Dermis microvascular lymphatic vessel endothelial cell (primary cell): ENCODE data around the gene TSG101. TPM values are rescaled to one million over a fixed set of nuclear protein-coding genes. Genes with fewer than 3 reads are reported as not detected.

ENCODE experiments used
- DNase-seq, 2 donors: peaks; one replicate each; pipeline versions ENCODE4 v3.0.0 to v3.0.0-alpha.2; 2010; ENCODE audit warnings: low read depth in 2 of 2
- total RNA-seq: library from RNA; depleted of rRNA; stranded (reverse); fragments of >200 nt; gene quantifications from 2 replicates; pipeline ENCODE4 v1.2.1, GENCODE V29; 2014

TSG101 gene
- total RNA-seq, 1 donor from 2014 or later: 43.9 TPM

DNA sequence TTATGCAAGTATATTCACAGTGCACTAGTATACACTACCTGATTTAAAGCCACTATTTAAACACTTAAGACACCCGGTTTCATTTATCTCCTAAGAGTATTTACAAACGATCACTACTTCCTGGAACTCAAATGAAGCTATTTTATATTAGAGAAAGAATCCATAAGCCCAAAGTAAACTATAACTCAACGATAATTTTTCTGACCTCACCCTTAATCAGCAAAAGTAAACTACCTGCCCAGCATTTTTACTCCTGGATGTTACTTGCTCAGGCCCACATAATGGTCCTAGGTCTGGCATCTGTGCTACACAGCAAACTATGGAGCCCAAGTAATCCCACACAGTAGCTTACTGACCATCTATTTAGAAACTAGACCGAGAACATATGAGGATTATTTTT lies 33.4 kb downstream of the TSG101 start:
- no peak for DNase-seq

DNA sequence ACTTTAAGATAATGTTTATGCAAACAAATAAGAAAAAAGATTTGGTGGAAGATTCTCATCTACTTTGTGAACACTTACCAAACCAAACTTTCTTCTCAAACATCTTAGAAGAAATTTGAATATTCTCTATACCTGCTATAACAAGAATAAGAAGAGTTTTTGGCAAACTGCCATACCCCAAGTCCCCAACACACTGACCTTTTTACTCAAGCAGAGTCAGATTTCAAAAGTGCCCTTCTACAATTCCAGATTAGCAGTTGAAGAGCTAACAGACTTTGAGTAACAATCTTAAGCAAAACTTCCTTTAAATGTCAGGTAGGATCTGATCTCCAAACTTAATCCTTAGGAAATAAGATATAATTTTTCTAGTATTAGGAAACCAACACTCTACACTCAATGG lies 33.9 kb downstream of the TSG101 start:
- no peak for DNase-seq

DNA sequence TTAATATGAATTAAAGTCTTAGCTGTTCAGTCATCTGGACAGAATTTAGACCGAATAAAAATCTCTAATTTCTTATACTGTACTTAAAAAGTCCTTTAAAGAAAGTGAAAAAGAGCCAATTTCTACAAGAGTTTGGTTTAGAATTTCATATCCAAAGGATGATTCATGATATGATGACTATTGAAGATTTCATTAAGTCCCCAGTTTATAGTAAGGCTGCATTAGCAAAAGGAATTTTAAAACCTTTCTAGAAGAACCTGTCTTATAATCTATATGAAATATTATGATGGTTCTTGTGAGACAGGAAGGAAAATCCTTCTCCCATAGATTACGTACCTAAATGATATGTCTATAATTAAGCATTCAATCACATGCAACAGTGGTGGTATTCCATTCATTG lies 34.8 kb downstream of the TSG101 start:
- DNase-seq: no peak

DNA sequence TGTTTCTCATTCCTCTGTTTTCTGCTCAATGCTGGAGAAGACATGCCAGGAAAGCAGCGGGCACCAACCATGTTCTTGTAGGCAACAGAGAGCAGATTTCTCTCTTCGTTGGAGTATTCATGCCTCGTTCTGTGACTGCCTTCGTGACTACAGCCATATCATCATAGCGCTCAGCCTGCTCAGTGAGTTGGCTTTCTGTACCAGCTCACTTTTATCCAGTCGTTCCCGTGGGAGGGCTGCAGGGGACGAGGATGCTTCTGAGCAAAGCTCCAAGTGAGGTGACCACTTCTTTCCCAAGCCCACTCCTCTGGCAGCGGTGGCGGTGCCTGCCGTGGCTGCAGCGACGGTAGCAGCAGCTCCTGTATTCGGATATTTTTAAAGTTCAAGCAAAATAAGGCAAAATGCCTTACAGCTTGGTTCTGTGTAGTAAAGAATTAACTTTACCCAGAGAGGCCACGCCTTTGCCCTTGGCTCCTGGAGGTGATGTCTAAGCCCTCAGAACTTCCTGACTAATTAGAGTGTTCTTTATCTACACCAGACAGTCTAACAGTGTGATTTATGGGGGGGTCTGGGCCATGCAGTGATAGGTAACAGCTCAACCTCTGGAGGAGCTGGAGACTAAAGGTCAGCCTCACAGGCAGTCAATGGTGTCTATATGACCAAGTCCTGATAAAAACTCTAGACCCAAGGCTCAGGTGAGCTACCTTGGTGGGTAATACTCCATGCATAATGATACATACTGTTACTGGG lies 35.8 kb downstream of the TSG101 start:
- no peak for DNase-seq

DNA sequence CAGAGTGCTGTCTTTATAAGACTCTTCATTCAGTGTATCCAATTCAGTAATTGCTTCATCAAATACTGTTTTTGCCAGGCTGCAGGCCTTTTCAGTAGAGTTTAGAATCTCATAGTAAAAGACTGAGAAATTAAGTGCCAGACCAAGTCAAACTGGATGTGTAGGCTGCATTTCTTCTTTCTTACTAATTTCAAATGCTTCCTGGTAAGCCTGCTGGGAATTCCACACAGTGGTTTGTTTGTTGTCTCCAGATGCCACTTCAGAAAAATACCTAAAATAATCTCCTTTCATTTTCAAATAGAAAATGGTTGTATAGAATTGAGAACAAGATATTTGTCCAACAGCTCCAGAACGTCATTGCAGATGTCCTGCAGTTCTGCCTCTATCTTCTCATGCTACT lies 36.4 kb downstream of the TSG101 start:
- DNase-seq: no peak

DNA sequence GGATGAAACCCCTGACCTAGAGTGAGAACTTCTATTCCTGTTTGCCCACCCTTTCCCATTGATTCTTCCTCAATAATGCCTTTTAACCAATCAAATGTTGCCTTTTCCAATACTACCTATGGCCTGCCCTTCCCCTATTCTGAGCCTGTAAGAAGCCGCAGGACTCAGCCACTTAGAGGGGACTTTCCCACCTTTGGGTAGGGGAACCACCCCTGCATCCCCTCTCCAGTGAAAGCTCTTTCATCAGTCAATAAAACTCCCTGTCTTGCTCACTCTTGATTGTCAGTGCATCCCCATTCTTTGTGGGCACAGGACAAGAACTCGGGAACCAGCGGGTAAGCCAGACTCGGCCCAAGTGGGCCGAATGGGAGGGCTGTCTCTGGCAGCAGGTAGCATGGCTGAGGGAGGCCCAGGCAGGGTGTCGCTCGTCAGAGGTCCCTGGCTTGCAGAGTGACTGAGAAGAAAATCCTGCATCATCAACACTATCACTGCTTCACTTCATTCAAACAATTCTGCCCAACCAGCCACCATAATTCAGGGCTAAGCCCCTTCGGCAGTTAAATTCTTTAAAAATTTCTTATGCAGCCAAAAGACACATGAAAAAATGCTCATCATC lies 40.7 kb downstream of the TSG101 start:
- no peak for DNase-seq

DNA sequence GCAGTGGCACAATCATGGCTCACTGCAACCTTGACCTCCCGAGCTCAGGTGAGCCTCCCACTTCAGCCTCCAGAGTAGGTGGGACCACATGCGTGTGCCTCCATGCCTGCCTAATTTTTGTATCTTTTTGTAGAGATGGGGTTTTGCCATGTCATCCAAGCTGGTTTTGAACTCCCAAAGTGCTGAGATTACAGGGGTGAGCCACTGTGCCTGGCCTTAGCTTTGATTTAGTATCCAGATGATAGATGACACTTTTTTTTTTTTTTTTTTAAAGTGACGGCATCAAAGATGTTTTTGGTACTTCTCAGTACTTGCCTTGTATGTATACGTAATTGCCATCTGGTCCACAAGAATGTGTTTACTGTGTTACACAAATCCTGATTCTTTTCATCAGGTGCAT lies 47.7 kb downstream of the TSG101 start:
- DNase-seq: no peak

DNA sequence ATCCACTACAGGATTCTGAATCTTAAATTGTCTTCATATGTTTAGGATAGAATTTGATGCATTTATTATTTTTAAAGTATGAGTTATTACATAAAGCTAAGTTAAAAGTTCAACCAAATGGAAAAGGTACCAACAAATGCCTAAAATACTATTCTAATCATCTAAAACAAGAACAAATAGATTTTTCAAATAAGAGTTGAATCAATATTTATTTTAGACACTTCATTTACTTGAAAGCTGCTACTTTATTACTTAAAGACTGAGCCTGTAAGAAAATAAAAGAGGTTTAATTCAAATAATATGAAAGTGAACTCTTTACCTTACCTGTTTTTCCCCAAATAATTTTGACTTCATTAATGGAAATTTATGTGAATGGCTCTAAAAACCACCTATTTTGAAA lies 54.2 kb downstream of the TSG101 start:
- DNase-seq: no peak

DNA sequence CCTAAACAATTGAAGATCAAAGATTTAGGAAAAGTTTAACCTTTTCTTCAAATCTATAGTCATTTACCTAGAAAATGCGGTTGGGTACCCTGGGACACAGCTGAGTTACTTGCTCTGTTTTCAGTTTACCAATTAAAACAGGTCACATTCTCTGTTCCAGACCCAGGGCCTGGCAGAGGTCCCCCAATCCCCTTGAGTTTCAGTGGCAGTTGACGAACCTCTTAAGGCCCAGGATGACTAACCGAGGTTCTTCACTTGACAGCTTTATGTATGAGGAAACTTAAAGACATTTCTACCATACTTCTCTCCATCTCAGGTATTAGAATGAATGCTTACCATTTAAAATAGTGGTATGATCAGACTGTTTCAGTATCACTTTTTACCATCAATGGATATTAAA lies 54.7 kb downstream of the TSG101 start:
- no peak for DNase-seq

DNA sequence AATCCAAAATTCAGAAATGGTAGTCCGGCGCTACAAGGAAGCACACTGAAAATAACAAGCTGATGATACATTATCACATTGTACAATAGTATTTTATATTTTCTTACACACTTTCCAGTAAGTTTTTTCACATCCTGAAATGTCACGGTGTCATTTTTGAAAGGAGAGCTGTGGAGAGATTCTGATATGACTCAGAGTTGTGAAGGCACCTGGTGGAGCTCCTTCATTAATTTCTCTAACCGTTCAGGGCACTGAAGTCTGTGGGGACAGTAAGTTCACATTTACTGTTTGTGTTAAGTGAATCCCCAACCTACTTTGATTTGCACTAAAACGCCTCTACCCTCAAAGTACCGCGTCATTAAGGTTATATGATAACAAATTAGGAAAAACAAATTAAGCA lies 57.8 kb downstream of the TSG101 start:
- no peak for DNase-seq

DNA sequence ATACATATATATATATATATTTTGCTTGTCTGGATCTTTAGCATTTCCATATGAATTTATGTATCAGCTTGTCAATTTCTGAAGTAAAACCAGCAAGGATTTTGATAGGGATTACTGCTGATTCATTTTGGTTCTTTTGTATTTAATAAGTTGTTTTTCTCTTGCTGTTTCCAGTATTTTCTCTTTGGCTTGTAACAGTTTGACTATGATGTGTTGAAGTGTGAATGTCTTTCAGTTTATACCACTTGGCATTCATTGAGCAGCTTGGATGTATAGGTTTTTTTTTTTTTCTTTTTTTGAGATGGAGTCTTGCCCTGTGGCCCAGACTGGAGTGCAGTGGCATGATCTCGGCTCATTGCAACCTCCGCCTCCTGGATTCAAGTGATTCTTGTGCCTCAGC lies 58.7 kb downstream of the TSG101 start:
- DNase-seq: no peak

DNA sequence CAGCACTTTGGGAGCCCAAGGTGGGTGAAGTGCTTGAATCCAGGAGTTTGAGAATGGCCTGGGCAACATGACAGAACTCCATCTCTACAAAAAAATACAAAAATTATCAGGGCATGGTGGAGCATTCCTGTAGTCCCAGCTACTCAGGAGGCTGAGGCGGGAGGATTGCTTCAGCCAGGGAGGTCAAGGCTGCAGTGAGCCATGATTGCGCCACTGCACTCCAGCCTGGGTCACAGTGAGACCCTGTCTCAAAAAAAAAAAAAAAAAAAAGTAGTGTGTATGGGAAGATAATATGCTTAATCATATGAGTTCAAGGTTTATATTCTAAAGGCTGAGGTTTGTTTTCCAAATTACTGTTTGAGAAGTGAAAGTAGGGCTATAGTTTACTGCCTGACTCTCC lies 60.3 kb downstream of the TSG101 start:
- DNase-seq: no peak

DNA sequence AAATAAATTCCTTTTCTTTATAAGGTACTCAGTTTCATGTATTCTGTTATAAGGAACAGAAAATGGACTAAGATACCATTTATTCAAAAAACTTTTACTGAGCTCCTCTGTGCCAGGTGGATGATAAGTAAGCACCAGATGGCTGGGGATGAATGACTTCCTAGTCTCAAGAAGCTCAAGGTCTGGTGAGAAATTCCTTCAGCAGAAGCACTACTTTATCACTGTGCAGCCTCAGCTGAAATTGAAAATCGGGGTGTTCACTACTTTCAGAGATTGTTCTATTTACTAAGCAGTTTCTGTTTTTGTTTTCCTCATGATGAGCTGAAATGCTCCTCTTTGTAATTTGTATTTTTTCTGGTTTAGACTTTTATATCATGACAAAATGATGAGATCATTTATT lies 63.3 kb downstream of the TSG101 start:
- no peak for DNase-seq

DNA sequence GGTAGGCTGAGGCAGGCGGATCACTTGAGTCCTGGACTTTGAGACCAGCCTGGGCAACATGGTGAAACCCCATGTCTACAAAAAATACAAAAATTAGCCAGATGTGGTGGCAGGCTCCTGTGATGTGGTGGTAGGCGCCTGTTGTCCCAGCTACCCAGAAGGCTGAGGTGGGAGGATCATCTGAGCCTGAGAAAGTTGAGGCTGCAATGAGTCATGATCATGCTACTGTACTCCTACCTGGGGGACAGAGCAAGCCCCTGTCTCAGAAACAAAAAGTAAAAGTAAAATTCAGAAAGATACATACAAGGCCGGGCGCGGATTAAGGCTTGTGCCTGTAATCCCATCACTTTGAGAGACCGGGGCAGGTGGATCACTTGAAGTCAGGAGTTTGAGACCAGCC lies 64.8 kb downstream of the TSG101 start:
- DNase-seq: no peak

DNA sequence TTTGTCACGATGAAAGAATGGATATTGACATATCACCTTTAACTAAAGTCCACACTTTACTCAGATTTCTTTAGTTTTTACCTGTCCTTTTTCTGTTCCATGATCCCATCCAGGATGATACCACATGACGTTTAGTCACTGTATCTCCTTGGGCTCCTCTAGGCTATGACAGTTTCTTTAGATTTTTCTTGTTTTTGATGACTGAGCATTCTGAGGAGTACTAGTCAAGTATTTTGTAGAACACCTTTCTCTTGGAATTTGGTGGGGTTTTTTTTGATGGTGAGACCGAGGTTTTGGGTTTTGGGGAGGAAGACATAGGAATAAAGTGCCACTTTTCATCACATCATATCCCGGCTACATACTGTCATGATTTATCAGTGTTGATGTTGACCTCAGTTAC lies 67.1 kb downstream of the TSG101 start:
- DNase-seq: no peak

DNA sequence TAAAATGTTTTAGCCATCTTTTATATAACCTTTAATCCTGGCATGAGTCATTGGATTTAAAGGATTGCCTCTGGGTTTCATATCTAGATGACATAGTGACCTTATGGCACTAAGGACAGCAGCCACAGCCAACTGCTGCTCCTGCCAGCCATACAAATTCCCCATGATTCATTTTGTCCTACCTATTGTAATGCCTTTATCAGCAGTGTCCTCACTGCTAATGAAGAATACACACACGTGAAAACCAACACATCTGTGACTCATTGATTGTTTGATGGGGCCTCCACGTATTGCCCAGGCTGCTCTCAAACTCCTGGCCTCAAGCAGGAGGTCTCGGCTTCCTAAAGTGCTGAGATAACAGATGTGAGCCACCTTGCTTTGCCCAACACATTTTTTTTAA lies 69.3 kb downstream of the TSG101 start:
- DNase-seq: peak; percentile 86 to 92

DNA sequence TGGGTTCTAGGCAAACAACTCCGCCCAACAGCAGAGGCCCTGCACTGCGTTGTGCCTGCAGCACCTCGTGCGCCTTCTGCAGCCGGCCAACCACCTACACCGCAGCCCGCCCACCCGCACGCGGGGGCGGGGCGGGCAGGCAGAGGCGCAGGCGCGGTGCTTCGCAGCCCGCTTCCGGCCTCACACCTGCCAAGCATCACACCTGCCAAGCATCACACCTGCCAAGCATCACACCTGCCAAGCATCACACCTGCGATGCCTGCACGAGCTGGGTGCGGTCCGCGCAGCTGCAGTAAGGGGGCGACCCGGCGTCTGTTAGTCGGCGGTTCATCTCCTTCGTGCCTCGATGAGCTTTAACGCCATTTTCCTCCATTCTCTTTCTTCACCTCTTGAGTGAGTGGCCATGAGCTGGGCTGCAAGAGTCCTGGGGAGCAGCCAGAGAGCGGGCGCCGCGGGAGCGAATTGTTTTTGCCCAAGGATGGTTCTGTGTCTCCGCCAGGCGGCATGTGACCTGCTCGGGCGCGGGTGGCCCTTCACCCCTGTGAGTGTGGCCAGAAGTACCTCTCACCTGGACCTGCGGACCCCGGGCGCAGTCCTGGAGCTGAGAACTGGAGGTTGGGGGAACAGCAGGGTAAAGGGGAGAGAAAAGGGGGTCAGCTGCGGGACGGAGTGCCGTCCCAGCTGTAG lies 70.9 kb downstream of the TSG101 start, which contains the start of gene LDHAL6A:
LDHAL6A (plus strand) TSS at position 171 of the 687 bp plus-strand sequence. CDS start 825 bp downstream, outside the sequence.
- no peak for DNase-seq

DNA sequence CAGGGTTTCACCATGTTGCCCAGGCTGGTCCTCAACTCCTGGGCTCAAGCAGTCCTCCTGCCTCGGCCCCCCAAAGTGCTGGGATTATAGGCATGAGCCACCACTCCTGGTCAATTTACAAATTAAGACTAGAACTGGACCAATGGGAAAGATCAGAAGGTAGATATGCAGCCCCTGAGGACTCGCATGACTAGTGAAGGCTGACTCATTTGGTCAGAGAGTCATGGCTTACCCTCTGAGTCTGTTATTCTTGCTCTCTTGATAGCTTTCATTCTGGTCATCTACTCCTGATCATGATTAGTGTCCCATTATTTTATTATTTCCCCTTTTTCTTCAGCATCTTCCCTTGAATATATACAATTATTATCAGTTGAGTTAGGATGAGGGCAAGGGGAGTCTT lies 73.8 kb downstream of the TSG101 start:
- peak in 1 of 2 donors; percentile 3 for DNase-seq

DNA sequence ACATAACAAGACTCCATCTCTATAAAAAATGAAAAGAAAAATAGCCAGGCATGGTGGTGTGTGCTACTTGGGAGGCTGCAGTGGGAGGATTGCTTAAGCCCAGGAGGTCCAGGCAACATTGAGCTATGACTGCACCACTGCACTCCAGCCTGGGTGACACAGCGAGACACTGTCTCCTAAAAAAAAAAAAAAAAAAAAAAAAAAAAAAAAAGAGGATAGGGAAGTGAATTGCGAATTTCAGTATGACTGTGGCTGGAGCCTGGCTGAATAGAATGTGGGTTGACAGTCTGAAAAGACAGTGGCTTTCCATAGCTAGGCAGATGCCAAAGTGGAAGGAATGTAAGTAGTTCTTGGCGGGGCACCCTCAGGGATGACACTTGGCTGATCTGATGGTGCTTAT lies 77.5 kb downstream of the TSG101 start:
- DNase-seq: no peak

DNA sequence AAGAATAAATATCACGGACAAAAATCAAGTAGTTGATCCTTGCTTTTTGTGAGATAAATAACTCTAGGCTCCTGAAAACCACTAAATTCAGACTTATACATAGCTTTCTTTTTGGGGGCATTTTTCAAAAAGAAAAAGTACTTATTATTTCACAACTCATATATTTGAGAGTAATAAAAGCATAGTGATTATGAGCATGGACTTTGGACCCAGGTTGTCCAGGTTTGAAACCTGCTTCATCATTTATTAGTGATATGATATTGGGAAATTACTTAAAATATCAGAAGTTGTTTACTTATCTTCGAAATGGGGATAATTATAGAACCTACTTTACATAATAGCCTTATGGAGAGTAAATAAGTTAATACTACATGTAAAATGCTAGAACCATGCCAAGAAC lies 88.1 kb downstream of the TSG101 start:
- DNase-seq: no peak
